Hematopoietic multipotent progenitor cell treated with erythropoietin and hydrocortisone succinate and interleukin-3 and kit ligand, for 8 days (in vitro differentiated cells): Measurements from ENCODE around the gene CDK18.
A peak's percentile ranks its signal among the peaks of the same experiment; 100 is the strongest.
"Not testable (repeated sequence)": the region's sequence is repeated elsewhere in the genome, so short reads cannot be mapped to it uniquely, and the experiment has no call there.

Experiments used
- DNase-seq: peaks from one replicate; pipeline ENCODE4 v3.0.0-alpha.2; 2015

Gene CDK18

DNA sequence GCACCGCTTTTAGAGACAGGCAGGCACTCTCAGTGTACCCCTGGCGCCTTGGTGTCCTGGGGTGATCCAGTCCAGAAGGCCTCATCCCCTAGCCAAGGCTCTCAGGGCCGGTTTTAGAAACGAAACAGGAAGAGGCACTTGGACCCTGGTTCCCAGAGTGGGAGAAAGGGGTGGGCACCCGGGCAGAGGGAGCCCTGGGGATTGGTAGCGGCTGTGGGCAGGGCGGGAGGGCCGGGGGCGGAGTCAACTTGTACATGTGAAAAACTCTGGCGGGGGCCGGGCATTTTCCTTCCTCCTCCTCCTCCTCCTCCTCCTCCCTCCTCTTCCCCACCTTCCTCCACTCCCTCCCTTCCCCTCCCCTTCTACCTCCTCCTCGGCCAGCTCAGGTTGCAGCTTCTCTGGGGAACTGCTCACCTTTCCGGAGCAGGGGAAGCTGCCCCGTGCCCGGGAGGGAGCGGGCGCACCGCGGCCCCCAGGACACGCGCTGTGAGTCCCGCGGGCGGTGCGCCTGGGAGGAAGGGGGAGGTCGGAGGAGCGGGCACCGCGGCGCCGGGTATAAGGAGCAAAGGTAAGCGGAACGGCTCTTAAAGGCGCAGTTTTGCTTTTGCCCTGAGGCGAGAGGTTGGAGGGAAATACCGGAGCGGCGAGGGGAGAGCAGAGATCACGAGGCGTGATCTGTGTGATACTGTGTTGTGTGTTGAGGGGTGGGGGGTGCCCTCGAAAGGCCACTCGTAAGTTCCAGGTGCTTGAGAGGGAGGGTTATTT, at the start of gene CDK18:
TSS of gene CDK18 (plus strand) at position 359 of the 765 bp plus-strand sequence. CDS start 18,499 bp downstream, outside the sequence.
- peak; percentile 62 for DNase-seq

DNA sequence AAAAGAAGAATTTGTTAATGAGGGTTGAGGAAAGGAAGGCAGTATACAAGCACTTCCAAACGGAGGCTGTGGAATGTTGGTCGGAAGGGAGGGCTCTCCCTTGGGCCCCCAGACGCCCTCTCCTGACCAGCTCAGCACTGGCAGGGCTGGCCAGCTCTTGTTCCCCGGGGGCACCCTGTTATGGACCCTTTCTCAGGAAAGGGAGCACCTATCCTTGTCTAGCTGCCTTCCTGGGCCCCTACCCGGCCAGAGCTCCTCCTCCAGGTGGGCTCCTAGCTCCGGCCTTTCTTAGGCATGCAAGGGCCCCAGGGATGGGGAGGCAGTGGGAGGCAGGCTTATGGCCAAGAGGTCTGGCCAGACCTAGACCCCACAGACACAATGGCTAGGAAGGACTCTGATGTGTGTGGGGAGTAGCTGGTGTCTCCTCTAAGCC, 49.5 kb upstream of the CDK18 start:
- no peak for DNase-seq

DNA sequence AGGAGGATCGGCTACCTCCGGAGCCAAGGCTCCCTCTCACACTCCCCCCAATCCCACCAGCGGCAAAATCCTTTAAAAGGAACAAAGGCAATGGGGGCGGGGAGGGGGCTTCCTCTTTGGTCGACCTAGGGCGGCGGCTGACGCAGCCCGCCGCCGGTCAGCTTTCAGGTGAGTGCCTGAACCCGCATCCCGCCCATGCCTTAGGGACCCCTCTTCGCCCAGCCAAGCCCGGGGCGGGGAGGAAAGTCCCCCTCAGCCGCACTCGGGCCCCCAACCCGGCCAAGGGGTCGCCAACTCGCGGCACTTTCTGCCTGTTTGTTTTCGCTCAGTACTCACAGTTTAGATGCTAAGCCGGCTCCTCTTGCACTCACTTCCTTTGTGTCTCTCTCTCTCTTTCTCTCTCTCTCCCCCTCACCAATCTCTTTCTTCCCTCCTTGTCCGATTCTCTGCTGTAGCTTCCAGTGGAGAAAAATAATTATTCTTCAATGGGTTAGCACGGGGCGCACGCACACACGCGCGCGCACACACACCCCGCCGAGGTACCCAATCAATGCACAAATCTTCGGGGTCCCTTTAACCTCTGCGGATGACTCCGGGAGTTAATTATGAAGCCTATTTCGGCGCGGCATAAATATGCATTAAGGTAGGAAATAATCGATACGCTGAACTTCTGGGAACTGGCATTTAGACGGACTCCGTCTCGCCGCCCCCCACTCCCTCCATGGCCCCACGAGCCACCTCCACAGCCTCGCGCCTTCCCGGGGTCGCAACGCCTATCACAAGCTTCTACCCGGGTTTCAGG, 48.7 kb upstream of the CDK18 start, which contains the start of gene BLACAT1:
TSS of gene BLACAT1 (minus strand) at position 465 of the 802 bp plus-strand sequence.
- DNase-seq = no peak

DNA sequence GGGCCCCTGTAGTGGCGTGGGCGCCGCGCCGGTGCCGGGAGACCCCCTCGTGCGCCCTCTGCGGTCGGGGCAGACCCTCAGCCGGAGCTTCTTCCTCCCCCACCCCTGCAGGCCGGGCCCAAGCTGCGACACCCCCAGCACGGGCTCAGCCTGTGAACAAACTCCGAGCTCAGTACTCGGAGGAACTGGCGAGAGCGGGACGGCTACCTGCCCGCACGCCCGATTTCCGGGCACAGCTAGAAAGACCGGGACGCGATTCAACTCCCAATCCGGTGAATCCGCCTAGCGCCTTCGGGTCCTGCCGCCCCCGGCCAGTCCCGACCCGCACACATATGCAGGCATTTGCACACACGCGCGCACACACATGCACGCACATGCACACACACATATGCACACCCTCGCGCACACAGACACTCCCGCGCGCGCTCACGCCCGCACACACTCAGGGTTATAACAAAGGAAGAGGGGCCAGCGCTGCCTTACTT, 48.0 kb upstream of the CDK18 start:
- DNase-seq = no peak

DNA sequence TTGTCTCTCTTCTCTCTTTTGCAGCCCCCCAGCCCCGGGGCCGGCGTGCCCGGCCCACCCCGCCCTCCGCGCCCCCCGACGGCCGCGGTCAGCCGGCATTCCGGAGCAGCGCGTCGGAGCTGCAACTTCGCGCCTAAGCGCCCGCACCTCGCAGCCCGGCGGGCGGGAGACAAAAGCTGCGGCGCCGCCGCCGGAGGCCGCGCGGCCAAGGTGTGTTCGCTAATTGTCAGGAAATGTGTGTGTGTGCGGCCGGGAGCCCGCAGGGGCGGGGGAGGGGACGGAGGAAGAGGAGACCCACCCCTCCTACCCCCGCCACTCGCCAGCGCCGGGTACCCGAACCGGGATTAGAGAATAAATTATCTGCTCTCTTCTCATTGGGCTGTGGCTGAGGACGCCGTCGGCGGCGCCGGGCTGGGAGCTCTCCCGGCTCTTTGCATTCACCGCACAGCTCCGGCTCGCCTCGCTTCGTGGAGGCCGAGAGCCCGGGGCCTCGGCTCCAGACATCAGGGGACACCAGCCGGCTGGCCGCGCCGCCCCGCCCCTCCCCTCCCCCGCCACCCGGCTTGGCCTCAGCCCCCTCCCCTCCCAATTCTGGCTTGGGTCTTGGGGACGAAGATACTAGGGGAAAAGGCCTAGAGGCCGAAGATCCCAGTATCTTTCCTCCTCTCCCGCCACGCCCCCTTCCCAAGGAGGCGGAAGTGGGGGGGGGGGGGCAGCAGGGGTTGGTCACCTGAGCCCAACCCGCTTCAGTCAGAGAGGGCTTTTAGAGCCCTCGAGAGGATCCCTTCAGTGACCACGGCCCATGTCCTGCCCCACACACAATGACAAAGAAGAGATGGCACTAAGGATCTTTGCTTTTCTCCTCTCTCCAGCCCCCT, 47.4 kb upstream of the CDK18 start:
- DNase-seq = no peak

DNA sequence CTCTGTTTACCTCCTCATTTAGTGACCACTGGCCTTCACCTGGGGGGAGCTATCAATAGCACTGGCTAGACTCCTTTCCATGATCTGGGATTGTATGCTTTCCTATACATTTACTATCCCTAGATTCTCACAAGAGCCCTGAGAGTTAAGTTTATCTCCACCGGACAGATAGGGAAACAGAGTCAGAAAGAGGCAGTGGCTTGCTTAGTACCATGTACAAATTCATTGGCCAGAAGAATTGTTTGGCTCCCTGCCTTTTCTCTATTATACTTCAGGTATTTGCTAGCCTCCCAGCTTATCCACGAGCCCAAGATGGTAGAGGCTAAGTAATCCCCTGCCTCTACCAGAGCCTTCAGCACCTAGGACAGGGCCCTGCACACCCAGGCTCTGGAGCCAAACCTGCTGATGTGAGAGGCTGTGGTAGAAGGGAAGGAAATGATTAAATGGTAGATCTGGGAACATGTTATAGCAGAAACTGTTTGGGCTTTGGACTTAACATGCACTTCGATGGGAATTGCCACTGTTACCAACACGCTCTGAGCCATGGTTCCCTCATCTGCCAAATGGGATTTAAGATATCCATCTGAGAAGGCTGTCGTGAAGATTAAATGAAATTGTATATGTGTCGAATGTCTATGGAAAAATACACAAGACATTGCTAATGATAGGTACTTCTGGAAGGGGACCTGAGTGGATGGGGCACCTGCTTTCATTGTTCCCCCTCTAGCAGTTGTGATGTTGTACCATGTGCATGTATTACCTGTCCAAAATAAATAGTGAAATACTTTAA, 45.5 kb upstream of the CDK18 start:
- peak; percentile 40 for DNase-seq

DNA sequence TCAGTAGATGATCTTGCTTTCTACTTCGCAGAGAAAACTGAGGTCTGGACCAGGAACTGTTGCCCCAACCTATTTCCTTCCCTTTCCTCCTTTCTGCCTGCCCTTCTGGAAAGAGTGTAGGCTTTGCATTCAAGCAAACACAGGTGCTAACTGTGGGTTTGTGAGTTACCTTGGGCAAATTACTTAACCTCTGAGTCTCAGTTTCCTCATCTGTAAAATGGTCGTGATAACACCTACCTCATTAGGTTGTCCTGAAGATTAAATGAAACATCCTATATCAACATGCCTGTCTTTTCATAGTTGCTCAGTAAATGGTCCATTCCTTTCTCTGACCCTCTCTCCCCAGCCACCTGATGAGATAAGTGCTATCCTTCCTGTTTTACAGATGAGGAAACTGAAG, 39.1 kb upstream of the CDK18 start:
- no peak for DNase-seq

DNA sequence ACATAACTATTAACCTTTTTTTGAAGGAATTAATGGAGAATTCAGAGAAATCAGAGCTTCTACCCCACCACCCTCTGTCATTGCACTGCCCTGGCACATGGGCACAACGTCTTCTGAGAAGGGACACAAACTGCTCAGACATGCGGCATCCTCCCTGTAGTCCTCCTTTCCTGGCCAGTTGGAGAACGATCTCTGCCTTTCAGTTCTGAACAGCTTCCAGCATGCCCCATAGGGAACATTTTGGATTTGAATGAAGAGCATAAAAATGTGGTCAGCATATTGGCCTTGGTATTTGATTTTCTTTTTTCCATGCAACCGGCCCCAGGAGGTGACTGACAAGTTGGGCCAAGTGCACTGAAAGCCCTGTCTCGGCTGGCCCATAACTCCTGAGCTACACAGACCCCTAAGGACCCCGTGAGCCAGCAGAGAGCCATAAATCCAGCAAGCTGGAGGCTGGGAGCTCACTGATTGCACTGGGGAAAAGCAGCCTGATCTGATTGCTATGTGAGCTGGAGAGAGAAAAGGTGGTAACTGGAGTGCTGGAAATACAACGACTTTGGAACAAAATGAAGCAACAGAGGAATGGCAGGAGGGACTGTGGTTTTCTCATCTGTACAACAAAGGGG, 37.8 kb upstream of the CDK18 start:
- DNase-seq = no peak

DNA sequence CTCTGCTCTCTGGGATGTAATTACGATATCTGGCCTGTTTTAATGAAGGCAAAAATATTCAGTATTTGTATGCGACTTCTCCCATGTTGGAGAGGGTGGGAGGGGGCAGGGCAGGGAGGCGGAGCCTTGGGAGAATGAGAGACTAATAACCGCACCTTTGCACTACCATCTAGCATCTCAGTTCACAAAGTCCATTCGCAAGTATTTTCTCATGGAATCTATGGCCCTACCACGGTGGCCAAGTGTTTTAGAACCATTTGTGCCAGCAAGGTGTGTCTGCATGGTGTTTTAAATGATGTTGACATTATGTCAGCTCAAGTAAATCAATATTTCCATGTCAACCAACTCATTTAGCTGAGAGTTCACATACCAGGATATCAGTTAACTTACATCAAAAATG, 34.3 kb upstream of the CDK18 start:
- no peak for DNase-seq

DNA sequence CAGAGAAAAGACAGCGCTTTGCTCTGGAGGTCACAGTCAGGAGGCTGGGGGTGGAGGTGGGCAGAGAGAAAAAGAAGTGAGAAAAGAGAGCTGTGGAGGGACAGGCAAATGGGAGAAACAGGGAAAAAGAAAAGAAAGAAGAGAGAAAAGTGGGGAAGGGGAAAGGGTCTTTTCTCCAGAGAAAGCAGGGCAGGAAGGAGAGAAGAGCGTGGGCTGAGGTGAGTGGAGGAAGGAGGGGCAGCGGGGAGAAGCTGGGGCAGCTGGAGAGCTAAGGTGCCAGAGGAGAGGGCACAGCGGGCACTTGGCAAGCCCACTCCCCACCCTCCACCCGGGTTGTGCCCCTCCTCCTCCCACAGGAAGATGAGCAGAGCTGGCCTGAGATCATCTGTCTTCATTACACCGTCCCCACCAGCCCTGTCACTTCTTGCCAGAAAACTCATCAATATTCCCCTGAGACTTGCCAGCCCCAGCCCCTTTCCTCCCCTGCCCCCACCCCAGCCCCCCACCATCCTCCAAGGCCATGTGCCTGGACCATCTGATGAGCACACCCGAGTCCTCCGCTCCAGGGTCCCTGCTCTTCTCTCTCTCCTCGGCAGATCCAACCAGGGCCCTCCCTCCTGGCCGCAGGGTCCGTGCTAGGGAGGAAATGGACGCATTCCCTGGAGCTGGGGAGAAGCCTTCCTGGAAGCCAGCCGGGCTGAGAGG, 31.6 kb upstream of the CDK18 start:
- no peak for DNase-seq

DNA sequence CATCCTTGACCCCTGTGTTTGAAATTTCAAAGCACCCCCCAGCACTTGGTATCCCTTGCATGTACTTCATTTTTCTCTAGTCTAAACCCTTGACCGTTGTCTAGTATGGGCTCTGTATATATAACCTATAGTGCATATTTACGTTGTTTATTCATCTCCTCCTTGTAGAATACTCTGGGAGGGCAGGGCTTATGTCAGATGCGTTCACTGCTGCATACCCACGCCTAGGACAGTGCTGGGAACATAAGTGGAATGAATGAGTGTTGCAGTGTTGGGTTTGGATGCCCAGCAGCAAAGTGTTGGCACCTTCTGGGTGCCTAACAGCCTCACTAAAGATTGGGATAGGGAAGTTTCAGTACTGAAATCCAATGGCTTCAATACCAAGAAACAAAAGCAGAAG, 31.0 kb upstream of the CDK18 start:
- no peak for DNase-seq

DNA sequence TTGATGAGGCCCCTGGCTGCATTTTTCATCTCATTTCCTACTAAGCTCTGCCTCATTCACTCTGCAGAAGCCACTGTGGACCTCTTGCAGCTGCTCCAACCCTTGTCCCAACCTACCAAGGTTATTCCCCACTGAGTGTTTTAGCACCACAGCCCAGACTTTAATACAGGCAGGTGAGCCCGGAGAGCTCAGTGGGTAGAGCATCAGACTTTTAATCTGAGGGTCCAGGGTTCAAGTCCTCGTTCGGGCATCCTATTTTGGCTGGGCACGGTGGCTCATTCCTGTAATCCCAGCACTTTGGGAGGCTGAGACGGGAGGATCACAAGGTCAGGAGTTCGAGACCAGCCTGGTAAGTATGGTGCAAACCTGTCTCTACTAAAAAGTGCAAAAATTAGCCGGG, 30.5 kb upstream of the CDK18 start:
- DNase-seq = no peak

DNA sequence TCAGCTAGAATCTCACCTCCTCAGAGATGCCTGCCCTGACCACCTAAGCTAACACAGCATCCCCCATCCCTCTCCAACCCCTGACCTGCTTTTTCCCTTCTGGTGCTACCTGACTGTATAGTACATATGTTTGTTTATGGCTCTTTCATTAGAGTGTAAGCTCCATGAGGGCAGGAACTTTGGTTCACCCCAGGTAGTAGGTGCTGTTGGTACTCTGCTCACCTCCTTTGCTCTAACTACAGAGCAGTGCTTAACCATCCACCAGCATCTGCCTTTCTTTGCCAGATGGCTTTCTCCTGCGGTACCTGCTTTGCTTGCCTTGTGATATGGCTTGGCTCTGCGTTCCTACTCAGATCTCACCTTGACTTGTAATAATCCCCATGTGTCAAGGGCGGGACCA, 29.9 kb upstream of the CDK18 start:
- no peak for DNase-seq

DNA sequence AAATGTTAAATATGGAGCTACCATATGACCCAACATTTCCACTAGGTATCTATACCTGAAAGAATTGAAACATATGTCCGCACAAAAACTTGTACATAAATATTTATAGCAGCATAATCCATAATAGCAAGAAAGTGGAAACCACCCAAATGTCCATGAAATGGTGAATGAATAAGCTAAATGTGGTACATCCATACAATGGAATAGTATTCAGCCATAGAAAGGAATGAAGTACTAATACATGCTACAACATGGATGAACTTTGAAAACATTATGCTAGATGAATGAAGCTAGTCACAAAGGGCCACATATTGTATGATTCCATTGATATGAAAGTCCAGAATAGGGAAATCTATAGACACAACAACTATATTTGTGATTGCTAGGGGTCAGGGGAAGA, 28.6 kb upstream of the CDK18 start:
- DNase-seq = no peak

DNA sequence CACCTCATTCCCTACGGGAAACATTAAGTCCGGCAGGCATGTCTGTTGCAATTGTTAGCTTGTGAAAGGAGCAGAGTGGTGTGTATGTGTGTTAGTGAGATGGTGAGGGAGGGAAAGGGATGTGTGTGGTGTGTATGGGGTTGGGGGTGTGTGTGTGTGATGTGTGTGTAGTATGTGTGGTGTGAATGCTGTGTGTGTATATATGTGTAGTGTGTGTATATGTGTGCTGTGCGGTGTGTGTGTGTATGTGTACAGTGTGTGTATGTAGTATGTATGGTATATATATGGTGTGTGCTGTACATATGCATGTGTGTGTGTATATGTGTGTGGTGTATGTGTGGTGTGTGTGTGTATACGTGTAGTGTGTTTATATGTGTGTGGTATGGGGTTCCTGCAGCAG, 27.8 kb upstream of the CDK18 start:
- no peak for DNase-seq

DNA sequence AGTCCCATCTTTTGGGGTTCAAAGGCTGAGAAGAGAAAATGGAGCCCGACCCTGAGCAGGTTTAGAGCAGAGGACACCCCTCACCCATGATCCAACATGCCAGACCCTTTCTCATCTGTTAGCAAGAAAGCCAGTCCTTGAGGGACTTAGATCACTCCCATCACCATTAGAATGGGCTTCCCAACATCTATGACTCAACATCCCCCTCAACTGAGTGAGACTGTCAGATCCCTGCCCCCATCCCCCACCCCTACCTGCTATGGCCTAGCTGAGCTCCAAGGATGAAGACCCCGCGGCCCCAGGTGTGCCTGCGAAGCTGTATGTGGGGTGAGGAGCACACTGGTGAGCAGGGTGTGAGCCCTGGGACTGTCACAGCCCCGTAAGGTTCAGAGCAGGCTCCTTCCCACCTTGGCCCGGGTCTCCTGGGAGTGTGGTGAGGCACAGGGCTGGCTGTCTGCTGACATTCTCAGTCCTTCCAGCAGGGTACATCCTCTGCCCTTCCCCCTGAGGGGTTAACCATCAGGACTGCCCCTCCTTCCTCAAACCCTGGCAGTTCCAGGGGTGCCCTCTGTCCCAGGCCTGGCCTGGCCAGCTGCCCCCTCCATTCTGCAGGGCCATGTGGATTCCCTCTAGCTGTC, 27.2 kb upstream of the CDK18 start:
- no peak for DNase-seq

DNA sequence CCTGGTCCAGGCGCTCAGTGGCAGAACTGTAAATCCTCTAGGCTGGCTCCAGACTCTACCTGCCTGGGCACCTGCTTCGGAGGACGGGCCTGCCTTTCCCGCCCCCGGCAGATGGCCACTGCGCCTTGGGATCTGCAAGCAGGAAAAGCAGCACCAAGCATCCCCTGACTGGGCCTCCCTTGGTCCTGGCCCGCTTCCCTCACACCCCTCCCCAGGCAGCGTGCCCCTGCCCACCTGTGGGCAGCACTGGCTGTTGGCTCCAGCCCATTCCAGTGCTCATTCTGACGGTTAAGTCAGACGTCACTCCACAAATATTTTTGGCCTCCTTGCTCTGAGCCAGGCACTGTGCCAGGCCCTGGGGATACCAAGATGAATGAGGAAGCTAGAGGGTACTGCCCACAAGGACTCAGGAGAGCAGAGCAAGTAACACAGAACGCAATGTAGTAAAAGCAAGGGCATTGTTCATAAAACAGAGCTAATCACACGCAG, 26.7 kb upstream of the CDK18 start:
- DNase-seq = no peak

DNA sequence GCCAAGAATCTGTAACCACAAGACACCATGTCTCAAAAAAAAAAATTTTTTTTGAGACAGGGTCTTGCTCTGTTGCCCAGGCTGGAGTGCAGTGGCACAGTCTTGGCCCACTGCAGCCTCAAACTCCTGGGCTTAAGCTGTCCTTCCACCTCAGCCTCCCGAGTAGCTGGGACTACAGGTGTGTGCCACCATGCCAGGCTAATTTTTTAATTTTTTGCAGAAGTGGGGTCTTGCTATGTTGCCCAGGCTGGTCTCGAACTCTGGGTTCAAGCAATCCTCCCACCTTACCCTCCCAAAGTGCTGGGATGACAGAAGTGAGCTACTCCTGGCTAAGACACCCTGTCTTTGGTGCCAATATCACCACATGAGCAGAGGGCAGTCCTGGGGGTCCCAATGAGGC, 25.5 kb upstream of the CDK18 start:
- not testable (repeated sequence) for DNase-seq

DNA sequence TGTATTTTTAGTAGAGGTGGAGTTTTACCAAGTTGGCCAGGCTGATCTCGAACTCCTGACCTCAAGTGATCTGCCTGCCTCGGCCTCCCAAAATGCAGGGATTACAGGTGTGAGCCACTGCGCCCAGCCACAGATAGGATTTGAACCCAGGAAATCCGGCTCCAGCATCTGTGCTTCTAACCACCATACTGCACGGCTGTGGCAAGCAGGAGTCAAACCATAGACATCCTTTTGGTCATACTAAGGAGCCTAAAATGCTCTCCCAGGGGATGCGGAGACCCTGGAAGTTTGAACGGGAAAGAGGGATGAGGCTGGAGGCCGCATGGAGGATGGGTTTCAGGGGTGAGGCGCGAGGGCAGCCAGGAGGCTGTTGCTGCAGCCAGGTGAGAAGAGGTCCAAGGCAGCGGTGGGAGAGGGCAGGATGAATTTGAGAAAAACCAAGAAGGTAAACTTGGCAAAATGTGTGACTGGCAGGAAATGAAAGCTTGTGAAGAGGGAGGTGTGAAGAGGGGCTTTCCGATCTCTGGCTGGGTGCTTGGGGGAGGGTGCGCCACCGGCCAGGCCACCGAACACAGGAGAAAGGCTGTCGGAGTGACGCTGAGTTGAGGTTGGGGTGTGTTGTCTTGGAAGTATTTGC, 24.0 kb upstream of the CDK18 start:
- DNase-seq = no peak

DNA sequence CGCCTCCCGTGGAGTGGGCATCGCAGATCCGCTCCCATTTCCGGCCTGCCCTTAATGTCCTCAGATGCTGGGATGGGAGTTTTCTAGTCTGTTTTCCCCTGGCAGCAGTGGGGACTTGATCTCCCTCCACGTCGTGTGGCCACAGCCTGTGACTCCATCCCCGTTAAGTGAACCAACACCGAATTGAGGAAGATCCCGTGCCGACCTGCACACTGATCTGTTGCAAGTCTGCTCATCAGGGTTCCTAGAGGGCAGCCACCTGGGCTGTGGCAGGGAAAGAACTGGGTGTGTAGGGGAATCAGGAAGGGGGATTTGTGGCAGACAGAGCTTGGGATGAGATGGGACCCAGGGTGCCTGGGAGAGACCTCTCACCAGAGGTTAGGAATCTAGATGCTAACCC, 23.3 kb upstream of the CDK18 start:
- no peak for DNase-seq
